Suprapubic skin (tissue), 3 donors: Measurements from ENCODE around the gene GPRASP3.

Source experiments
- CTCF ChIP-seq, 2 donors: fragments of 200-600 bp in 1 of 2; fragments of 450-650 bp in 1 of 2; sonication (generic) in 1 of 2; IDR thresholded peaks; one replicate each; pipeline ENCODE4 v1.5.1; 2016 to 2019; ENCODE audit warnings: antibody characterized with exemption in 2 of 2, mild to moderate bottlenecking in 1 of 2, moderate library complexity in 1 of 2
- POLR2A ChIP-seq, 2 donors: fragments of 450-650 bp; IDR thresholded peaks; one replicate each; pipeline ENCODE4 v1.6.1; 2017; ENCODE audit warnings: antibody characterized with exemption in 2 of 2, mild to moderate bottlenecking in 2 of 2, moderate library complexity in 2 of 2

- no peak for TF ChIP-seq CTCF (IDR thresholded peaks at IDR 0.05)
- no peak for TF ChIP-seq POLR2A (IDR thresholded peaks at IDR 0.05)
These were observed 45.3 kb downstream of the GPRASP3 start for GRCh38 chrX:102765809-102766208.
